B cell (primary cell): Measurements from ENCODE around the gene STX1A.

Source experiments
- EZH2 ChIP-seq: IDR thresholded peaks from 2 replicates; pipeline ENCODE4 v1.6.1; 2012; ENCODE audit warnings: borderline replicate concordance, low read depth, mild to moderate bottlenecking, moderate library complexity, low read length; ENCODE audit not compliant: insufficient read depth, poor library complexity, severe bottlenecking
- TF ChIP-seq, protein P1 (sequence below): fragments of 200-600 bp; IDR thresholded peaks from one replicate; pipeline ENCODE4 v1.8.0; 2022; ENCODE audit warnings: antibody characterized with exemption, mild to moderate bottlenecking

GRCh38 chr7:73723813-73724212 is 4.3 kb upstream of the STX1A start:
- TF ChIP-seq EZH2 = no peak
- TF ChIP-seq, protein P1, sequence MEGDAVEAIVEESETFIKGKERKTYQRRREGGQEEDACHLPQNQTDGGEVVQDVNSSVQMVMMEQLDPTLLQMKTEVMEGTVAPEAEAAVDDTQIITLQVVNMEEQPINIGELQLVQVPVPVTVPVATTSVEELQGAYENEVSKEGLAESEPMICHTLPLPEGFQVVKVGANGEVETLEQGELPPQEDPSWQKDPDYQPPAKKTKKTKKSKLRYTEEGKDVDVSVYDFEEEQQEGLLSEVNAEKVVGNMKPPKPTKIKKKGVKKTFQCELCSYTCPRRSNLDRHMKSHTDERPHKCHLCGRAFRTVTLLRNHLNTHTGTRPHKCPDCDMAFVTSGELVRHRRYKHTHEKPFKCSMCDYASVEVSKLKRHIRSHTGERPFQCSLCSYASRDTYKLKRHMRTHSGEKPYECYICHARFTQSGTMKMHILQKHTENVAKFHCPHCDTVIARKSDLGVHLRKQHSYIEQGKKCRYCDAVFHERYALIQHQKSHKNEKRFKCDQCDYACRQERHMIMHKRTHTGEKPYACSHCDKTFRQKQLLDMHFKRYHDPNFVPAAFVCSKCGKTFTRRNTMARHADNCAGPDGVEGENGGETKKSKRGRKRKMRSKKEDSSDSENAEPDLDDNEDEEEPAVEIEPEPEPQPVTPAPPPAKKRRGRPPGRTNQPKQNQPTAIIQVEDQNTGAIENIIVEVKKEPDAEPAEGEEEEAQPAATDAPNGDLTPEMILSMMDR = no peak
